H9 (cell line): ENCODE results near the gene MAML3. TPM values are rescaled to one million over a fixed set of nuclear protein-coding genes. Genes with fewer than 3 reads are reported as not detected.

Experiments
- DNase-seq: peaks from one replicate; pipeline ENCODE4 v3.0.0-alpha.2; 2017
- H2AFZ ChIP-seq: one replicate; pipeline ENCODE4 v1.6.1; 2013; ENCODE audit warnings: mild to moderate bottlenecking, low read length, control low read depth, moderate library complexity
- H2AK5ac ChIP-seq: 2 replicates; pipeline ENCODE4 v1.6.1; 2013; ENCODE audit warnings: low read length, control low read depth, mixed read lengths; ENCODE audit not compliant: insufficient read length
- H2BK120ac ChIP-seq: one replicate; pipeline ENCODE4 v1.6.1; 2013; ENCODE audit warnings: low read depth, mild to moderate bottlenecking, low read length, control low read depth, inconsistent platforms; ENCODE audit not compliant: poor library complexity, severe bottlenecking
- H2BK12ac ChIP-seq: 2 replicates; pipeline ENCODE4 v1.6.1; 2013; ENCODE audit warnings: low read length, control low read depth, mixed read lengths, low read depth; ENCODE audit not compliant: insufficient read length
- H2BK15ac ChIP-seq: 2 replicates; pipeline ENCODE4 v1.6.1; 2013; ENCODE audit warnings: low read depth, low read length, control low read depth
- H2BK20ac ChIP-seq: one replicate; pipeline ENCODE4 v1.6.1; 2013; ENCODE audit warnings: low read depth, mild to moderate bottlenecking, low read length, control low read depth, inconsistent platforms; ENCODE audit not compliant: poor library complexity, severe bottlenecking
- H2BK5ac ChIP-seq: 2 replicates; pipeline ENCODE4 v1.6.1; 2013; ENCODE audit warnings: low read length, control low read depth, mixed read lengths; ENCODE audit not compliant: insufficient read length
- H3K14ac ChIP-seq: 2 replicates; pipeline ENCODE4 v1.6.1; 2013; ENCODE audit warnings: low read length, control low read depth; ENCODE audit not compliant: insufficient read depth
- H3K18ac ChIP-seq: 2 replicates; pipeline ENCODE4 v1.6.1; 2013; ENCODE audit warnings: low read depth, mild to moderate bottlenecking, mixed read lengths, low read length, control low read depth; ENCODE audit not compliant: insufficient read length
- H3K23ac ChIP-seq: 2 replicates; pipeline ENCODE4 v1.6.1; 2013; ENCODE audit warnings: low read length, control low read depth, mixed read lengths, low read depth; ENCODE audit not compliant: insufficient read length
- H3K23me2 ChIP-seq: 2 replicates; pipeline ENCODE4 v1.6.1; 2013; ENCODE audit warnings: low read depth, mild to moderate bottlenecking, mixed read lengths, low read length, control low read depth; ENCODE audit not compliant: insufficient read length, poor library complexity, severe bottlenecking
- H3K27ac ChIP-seq: 2 replicates; pipeline ENCODE4 v1.5.1; 2013; ENCODE audit warnings: low read length, control low read depth, mixed read lengths, low read depth; ENCODE audit not compliant: insufficient read length
- H3K27me3 ChIP-seq: 2 replicates; pipeline ENCODE4 v1.6.1; 2013; ENCODE audit warnings: low read length, control low read depth, inconsistent platforms; ENCODE audit not compliant: insufficient read depth
- H3K4ac ChIP-seq: 2 replicates; pipeline ENCODE4 v1.6.1; 2013; ENCODE audit warnings: low read depth, mild to moderate bottlenecking, control low read depth, inconsistent platforms, low read length, moderate library complexity
- H3K4me1 ChIP-seq: 2 replicates; pipeline ENCODE4 v1.6.1; 2013; ENCODE audit warnings: low read length, control low read depth, inconsistent platforms; ENCODE audit not compliant: insufficient read depth
- H3K4me2 ChIP-seq: 2 replicates; pipeline ENCODE4 v1.6.1; 2013; ENCODE audit warnings: low read length, control low read depth, mixed read lengths; ENCODE audit not compliant: insufficient read length, insufficient read depth
- H3K56ac ChIP-seq: 2 replicates; pipeline ENCODE4 v1.6.1; 2013; ENCODE audit warnings: low read depth, mild to moderate bottlenecking, mixed read lengths, low read length, control low read depth; ENCODE audit not compliant: insufficient read length
- H3K79me1 ChIP-seq: 2 replicates; pipeline ENCODE4 v1.6.1; 2013; ENCODE audit warnings: low read depth, mild to moderate bottlenecking, moderate library complexity, low read length, control low read depth, inconsistent platforms; ENCODE audit not compliant: insufficient read depth, poor library complexity, severe bottlenecking
- H3K79me2 ChIP-seq: 2 replicates; pipeline ENCODE4 v1.6.1; 2013; ENCODE audit warnings: low read length, control low read depth, inconsistent platforms; ENCODE audit not compliant: insufficient read depth
- H3K9ac ChIP-seq: 2 replicates; pipeline ENCODE4 v1.6.1; 2013; ENCODE audit warnings: low read length, control low read depth, mixed read lengths; ENCODE audit not compliant: insufficient read length; ENCODE audit errors: extremely low read depth
- H3K9me3 ChIP-seq: one replicate; pipeline ENCODE4 v1.6.1; 2013; ENCODE audit warnings: low read depth, low read length, inconsistent platforms; ENCODE audit not compliant: control insufficient read depth
- H3T11ph ChIP-seq: one replicate; pipeline ENCODE4 v1.6.1; 2013; ENCODE audit warnings: mild to moderate bottlenecking, low read length, control low read depth, inconsistent platforms
- H4K20me1 ChIP-seq: one replicate; pipeline ENCODE4 v1.6.1; 2013; ENCODE audit not compliant: control insufficient read depth, insufficient read length, insufficient read depth
- H4K5ac ChIP-seq: 2 replicates; pipeline ENCODE4 v1.6.1; 2013; ENCODE audit warnings: low read depth, mild to moderate bottlenecking, mixed read lengths, low read length, control low read depth; ENCODE audit not compliant: insufficient read length
- H4K8ac ChIP-seq: replicated peaks from 2 replicates; pipeline ENCODE4 v1.6.1; 2013; ENCODE audit warnings: low read length, control low read depth, mixed read lengths, low read depth; ENCODE audit not compliant: insufficient read length
- H4K91ac ChIP-seq: 2 replicates; pipeline ENCODE4 v1.6.1; 2013; ENCODE audit warnings: low read depth, mild to moderate bottlenecking, moderate library complexity, mixed read lengths, low read length, control low read depth; ENCODE audit not compliant: insufficient read length
- H3K27ac Mint-ChIP-seq, 3 experiments: 2 replicates in 2 of 3; 3 replicates in 1 of 3; pipeline ENCODE4 v1.8.0; 2020 to 2021; ENCODE audit warnings: mixed read lengths in 3 of 3, mild to moderate bottlenecking in 1 of 3, moderate library complexity in 1 of 3
- H3K27me3 Mint-ChIP-seq: 2 replicates; pipeline ENCODE4 v1.8.0; 2021; ENCODE audit warnings: low read depth, mild to moderate bottlenecking, moderate library complexity, mixed read lengths
- H3K36me3 Mint-ChIP-seq, 3 experiments: 2 replicates in 2 of 3; 3 replicates in 1 of 3; pipeline ENCODE4 v1.8.0; 2020 to 2021; ENCODE audit warnings: low read depth in 3 of 3, mixed read lengths in 3 of 3; ENCODE audit not compliant: insufficient read depth in 1 of 3
- H3K4me1 Mint-ChIP-seq, 2 experiments: 2 replicates each; pipeline ENCODE4 v1.8.0; 2020; ENCODE audit warnings: mixed read lengths in 2 of 2
- H3K4me3 Mint-ChIP-seq, 2 experiments: 2 replicates in 1 of 2; 3 replicates in 1 of 2; pipeline ENCODE4 v1.8.0; 2020 to 2021; ENCODE audit warnings: mild to moderate bottlenecking in 2 of 2, mixed read lengths in 2 of 2, moderate library complexity in 1 of 2
- H3K9me3 Mint-ChIP-seq, 2 experiments: 2 replicates in 1 of 2; 3 replicates in 1 of 2; pipeline ENCODE4 v1.8.0; 2020; ENCODE audit warnings: mild to moderate bottlenecking in 2 of 2, mixed read lengths in 2 of 2, moderate library complexity in 1 of 2
- WGBS: extraction: QIAGEN DNeasy Blood & Tissue Kit; methylation state at CpG from one replicate; pipeline ENCODE4 v1.1.7; 2013; ENCODE audit warnings: missing lambda C conversion rate, low lambda C conversion rate, mixed read lengths; ENCODE audit not compliant: insufficient read length; ENCODE audit errors: extremely low coverage; 5-methylcytosine and 5-hydroxymethylcytosine counted together
- total RNA-seq: library from RNA; stranded (reverse); gene quantifications from 2 replicates; pipeline ENCODE4 v1.2.1, GENCODE V29; 2021
- TF ChIP-seq, protein P1 (sequence below): fragments of 200-600 bp; sonication (generic); conservative IDR thresholded peaks from 3 replicates; pipeline ENCODE4 v1.8.0; 2021; ENCODE audit warnings: antibody characterized with exemption, mild to moderate bottlenecking

Gene MAML3
- total RNA-seq, 1 experiment from 2014 or later, result 3.9 TPM

- H3K27me3 Mint-ChIP-seq, result no peaks in the 10 kb centered on the region
- Histone ChIP-seq H2BK20ac (no peak overlapping the region), H2BK15ac (no peak overlapping the region), H2BK120ac (no peak overlapping the region), H4K8ac (no peak overlapping the region), H2BK12ac (no peak overlapping the region), H3K27me3 (no peaks in the 10 kb centered on the region), H3K14ac (no peak overlapping the region), H3K4me2 (no peak overlapping the region), H3K18ac (no peak overlapping the region), H3K56ac (no peak overlapping the region), H3K4ac (no peak overlapping the region), H3K4me1 (peaks cover 4% of the 10 kb centered on the region; the same call in 1 of the 2 replicates), H2AFZ (no peak overlapping the region), H3K79me1 (no peaks in the 10 kb centered on the region), H2BK5ac (no peak overlapping the region), H4K91ac (no peak overlapping the region), H3K79me2 (no peaks in the 10 kb centered on the region), H3T11ph (no peak overlapping the region), H4K5ac (no peak overlapping the region), H4K20me1 (no peaks in the 10 kb centered on the region), H3K23ac (no peak overlapping the region), H3K23me2 (no peaks in the 10 kb centered on the region), H3K27ac (no peak overlapping the region), H2AK5ac (no peak overlapping the region), H3K9me3 (no peaks in the 10 kb centered on the region), H3K9ac (no peak overlapping the region)
- no peaks in the 10 kb centered on the region for H3K9me3 Mint-ChIP-seq
- H3K36me3 Mint-ChIP-seq, result no peaks in the 10 kb centered on the region; a peak in 1 of 7 replicates
- WGBS, result no CpG with 5 or more reads among the region's 2 CpGs
- TF ChIP-seq, protein P1, sequence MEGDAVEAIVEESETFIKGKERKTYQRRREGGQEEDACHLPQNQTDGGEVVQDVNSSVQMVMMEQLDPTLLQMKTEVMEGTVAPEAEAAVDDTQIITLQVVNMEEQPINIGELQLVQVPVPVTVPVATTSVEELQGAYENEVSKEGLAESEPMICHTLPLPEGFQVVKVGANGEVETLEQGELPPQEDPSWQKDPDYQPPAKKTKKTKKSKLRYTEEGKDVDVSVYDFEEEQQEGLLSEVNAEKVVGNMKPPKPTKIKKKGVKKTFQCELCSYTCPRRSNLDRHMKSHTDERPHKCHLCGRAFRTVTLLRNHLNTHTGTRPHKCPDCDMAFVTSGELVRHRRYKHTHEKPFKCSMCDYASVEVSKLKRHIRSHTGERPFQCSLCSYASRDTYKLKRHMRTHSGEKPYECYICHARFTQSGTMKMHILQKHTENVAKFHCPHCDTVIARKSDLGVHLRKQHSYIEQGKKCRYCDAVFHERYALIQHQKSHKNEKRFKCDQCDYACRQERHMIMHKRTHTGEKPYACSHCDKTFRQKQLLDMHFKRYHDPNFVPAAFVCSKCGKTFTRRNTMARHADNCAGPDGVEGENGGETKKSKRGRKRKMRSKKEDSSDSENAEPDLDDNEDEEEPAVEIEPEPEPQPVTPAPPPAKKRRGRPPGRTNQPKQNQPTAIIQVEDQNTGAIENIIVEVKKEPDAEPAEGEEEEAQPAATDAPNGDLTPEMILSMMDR, result no peak
- H3K27ac Mint-ChIP-seq, result no peak overlapping the region
- H3K4me3 Mint-ChIP-seq, result no peak overlapping the region
- peaks cover 13 to 20% of the 10 kb centered on the region in 2 experiments for H3K4me1 Mint-ChIP-seq
- no peak for DNase-seq
Observed at GRCh38 chr4:139940600-139940999, 213.4 kb downstream of the MAML3 start.
